ENCODE results near the gene DHFR.

GRCh38 chr5:80634193-80634592 is 20.6 kb downstream of the DHFR start:
- TF ChIP-seq CTCF (conservative IDR thresholded peaks at IDR 0.05; ENCODE audit: low read depth, low read length) (no peak), EZH2 (IDR thresholded peaks at IDR 0.05; ENCODE audit: borderline replicate concordance, low read depth, low read length, poor library complexity, severe bottlenecking) (no peak)

All from A673 (cell line).